HG03095 (cell line): ENCODE results near the gene SMPD3.
"Not testable (repeated sequence)": the region's sequence is repeated elsewhere in the genome, so short reads cannot be mapped to it uniquely, and the experiment has no call there.

ENCODE experiments used
- ATAC-seq: cut with Tn5 transposase; IDR thresholded peaks from one replicate; pipeline ENCODE4 v1.9.1; 2021; ENCODE audit warnings: moderate library complexity; ENCODE audit not compliant: unreplicated experiment

The SMPD3 gene

DNA sequence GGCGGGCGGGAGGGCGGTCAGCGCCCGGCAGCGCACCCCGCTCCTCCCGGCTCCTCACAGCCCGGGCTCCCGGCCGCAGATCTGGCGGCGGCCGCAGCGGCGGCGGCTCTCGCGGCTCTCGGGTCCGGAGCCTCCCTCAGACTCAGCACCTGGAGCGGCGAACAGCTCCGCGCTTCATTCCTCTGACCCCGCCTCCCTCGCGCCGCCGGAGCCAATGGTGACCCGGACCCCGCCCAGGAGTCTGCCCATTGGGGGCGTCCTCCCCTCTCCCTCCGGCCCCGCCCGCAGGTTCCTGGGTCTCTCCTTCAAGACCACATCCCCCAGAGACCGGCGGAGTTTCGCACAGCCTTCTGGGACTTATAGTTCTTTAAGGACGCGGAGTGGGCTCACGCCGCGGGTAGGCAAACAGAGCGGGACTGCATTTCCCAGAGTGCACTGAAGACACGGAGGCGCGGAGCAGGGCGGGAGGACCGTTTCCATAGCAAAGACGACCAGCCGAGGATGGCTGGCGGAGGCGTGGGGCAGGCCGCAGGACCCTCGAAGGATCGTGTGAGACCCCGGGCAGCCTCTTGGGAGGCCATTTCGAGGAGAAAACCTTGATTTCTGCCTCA, at the start of gene SMPD3:
TSS of gene SMPD3 (minus strand) at position 149 of the 611 bp plus-strand sequence. CDS start 76,327 bp downstream, outside the sequence.
- ATAC-seq, result peak; percentile 94

DNA sequence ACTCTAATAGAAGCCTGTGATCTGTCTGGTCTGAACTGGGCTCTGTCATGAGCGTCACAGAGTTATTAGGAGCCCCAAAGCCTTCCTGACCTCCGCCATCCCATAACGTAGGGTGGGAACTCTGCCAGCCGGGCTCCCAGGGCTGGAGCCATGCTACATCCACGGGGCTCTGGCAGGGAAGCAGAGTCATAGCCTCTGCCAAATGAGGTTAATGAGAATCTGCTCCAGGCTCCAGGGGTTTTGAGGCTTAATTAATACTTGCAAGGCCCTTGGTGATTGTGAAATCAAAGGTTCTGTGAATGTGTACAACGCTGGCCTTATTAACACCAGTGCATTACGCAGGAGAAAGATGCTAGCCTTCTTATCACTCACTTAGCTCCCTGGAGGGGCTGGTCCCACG, 48.4 kb upstream of the SMPD3 start:
- no peak for ATAC-seq

DNA sequence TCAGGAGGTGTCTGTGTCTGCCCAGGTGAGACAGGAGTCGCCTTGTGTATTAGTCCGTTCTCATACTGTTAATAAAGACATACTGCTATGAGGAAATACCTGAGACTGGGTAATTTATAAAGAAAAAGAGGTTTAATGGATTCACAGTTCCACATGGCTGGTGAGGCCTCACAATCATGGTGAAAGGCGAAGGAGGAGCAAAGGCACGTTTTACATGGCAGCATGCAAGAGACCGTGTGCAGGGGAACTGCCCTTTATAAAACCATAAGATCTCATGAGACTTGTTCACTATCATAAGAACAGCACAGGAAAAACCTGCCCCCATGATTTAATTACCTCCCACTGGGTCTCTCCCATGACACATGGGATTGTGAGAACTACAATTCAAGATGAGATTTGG, 46.0 kb upstream of the SMPD3 start:
- ATAC-seq, result not testable (repeated sequence)

DNA sequence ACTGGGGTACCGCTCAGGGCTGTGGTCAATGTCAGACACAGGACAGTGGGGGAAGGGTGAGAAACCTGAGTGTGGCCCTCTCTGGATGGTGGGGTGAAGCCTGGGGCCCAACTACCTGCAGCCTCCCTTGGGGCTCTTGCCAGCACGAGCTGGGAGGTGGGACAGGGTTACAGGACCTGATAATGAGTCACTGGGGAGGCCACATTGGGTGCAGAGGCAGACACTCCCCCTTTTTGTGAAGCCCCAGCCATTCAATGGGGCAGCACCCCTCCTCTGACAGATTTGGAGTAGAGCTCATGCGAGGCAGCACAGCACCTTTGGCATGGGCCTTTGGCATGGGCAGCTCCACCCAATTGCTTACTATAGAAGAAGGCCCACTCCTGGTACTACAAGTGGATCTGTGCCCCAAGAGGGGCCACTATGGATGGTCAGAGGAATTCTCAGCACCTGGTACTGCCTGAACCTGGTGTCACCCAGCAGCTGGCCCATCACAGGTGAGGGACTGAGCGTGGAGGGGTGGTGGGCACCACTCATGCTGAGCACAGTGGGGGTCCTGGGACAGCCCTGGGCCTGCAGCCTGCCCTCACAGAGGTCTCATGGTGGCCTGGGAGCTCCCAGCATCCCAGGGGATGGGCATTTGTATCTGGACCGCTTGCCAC, 45.2 kb upstream of the SMPD3 start:
- ATAC-seq, result no peak

DNA sequence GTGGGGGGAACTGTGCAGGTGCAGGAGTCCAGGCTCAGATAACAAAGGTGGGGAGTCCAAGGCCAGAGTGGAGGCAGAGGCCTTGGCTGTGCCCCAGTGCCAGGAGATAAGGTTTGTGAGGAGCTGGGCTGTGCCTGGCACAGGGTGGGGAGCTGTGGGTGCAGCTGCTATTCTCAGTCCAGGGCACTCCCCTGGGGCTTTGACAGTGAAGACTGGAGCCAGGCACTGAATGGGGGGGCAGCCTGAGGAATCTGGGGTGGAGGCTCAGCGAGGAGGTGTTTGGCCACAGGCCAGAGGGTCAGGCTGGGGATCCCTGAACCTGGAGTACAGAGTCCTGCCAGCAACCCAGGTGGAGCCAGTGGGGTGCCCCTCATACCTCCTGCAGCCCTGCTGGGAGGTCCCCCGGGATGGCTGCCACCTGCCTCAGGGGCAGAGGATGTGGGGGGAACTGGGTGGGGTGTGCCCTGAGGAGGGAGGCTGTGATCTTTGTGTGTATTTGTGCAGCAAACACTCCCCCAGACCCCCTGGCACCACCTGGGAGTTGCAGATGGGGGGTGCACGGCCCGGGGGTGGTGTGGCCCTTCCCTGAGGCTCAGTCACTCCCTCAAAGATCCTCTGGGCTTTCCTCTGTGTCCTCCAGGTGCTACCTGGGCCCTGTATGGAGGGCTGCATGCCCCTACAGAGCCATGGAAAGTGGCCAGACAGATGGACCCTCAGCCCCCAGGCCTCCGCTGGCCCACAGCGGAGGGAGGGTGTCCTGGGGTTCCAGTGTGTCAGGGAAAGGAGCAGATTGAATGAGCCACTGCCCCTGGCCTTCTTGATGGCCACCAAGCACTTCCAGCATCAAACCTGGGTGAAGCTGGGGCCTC, 44.5 kb upstream of the SMPD3 start:
- no peak for ATAC-seq

- ATAC-seq, result no peak
Measured at GRCh38 chr16:68492151-68492542, 43.8 kb upstream of the SMPD3 start.

DNA sequence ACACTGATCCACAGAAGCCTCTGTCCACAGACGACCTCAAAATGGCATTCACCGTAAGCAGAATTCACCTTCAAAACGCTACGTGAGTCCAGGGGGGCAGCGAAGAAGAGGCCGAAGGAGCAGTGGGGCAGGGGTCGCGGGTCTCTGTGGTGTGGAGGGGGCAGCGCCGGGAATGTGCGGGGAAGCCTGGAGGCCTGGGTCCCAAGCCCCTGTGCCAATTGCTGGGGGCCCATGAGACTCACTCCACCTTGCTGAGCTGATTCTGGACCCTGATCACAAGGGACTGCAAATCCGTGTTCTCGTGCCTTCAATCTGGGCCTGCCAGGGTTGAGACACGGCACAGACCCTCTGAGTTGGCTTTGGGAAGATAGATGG, 43.3 kb upstream of the SMPD3 start:
- ATAC-seq, result no peak

- ATAC-seq, result no peak
Measured at GRCh38 chr16:68490829-68491575, 42.7 kb upstream of the SMPD3 start.

- ATAC-seq, result no peak
Measured at GRCh38 chr16:68490358-68490757, 42.0 kb upstream of the SMPD3 start.

- ATAC-seq, result no peak
Measured at GRCh38 chr16:68488554-68488953, 40.2 kb upstream of the SMPD3 start.

- ATAC-seq, result no peak
Measured at GRCh38 chr16:68487669-68488068, 39.4 kb upstream of the SMPD3 start.

DNA sequence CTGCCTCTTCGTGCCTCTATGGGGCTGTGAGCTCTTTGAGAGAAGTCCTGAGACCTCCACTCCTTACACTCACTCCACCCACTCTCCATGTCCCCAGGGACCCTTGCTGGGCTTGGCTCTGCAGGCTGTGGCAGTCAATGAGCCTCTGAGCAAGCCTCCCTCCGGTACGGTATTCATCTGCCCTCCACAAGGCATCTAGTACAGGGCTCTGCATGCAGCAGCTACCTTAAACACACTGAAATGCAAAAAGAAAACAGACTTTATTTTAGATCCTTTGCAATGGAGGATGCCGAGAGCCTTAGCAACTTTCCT, 38.9 kb upstream of the SMPD3 start:
- ATAC-seq, result no peak

DNA sequence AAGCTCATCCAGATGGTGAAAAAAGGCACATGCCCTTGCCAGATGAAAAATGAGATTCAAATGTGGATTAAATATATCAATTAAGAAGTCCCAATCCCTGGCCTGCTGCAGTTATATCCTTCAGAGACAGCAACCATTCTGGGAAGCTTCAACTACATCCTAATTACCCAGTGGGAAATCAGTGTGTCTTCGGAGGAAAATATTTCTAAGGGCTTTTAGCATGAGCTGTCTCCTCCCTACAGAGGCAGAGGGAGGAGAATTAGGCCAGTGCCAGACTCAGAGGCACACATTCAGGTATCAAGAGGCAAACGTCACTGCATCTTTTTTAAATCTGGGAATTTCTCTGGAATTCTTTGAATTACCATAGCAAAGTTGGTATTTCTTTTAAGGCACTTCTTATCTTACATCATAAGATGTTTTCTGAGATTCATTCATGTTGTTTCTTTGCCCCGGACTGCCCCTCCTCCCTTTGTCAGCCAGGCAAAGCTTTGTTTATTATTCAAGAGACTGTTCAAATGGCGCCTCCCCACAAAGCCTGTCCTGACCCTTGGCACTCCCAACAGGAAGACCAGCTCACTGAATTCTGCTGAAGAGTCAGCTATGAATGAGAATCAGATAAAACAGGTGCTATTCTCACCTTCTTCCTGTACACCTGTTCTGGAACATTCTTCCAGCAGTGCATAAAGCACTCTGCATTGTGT, 38.3 kb upstream of the SMPD3 start:
- ATAC-seq, result no peak

DNA sequence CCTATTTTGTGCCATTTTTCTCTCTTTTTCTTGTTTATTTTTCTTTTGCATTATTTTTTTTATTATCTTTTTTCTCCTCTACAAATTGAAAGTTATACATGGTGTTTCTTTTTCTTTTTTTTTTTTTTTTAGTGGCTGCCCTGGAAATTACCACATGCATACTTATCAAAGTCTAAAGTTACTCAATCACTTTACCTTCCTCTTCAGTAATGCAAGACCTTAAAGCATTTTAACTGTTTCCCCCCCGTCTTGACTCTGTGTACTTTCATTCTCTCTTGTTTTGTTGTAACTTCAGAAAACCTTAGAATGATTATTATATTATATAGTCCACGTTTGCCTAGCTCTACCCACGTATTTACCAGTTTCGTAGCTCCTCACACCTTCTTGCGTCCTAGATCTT, 33.3 kb upstream of the SMPD3 start:
- ATAC-seq, result no peak

- ATAC-seq, result no peak
Measured at GRCh38 chr16:68480084-68480995, 32.0 kb upstream of the SMPD3 start.

GRCh38 chr16:68479271-68479670, 31.0 kb upstream of the SMPD3 start:
- ATAC-seq, result no peak

DNA sequence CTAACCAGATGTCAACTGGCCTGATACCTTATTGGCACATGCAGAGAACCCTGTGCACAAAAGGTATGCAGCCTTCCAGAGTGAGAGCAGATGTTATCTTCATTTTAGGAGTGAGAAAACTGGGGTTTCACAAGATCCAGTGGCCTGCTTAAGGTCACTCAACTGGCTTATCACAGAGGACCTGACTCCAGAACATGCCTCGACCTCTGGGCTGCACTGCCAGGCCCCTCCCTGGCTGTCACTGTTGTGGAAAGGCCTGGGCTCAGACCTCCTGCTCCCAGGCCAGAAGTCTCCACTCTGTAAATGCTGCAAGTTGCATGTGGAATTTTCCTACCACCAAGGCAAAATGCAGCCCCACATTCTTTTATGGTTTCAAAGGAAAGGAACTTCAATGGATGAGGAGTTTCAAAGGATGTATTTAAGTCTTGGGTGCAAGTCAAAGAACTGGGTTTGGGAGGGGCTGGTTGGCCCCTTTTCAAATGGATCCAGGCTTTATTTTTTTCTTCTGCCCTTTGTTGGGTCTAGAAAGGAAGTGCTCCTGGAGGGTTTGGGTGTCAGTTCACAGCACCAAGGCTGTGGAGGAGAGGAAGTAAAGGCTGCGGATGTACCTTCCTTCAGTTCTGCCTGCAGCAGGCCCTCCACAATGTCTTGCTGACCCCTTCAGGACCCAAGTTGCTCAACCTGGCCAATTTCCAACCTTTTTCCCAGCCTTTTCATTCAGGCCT, 30.4 kb upstream of the SMPD3 start:
- ATAC-seq, result no peak

GRCh38 chr16:68475071-68475470, 26.8 kb upstream of the SMPD3 start:
- ATAC-seq, result no peak
